RPMI8226 (cell line): Measurements from ENCODE around the gene TGFBR3.

Experiments used
- DNase-seq: peaks from one replicate; pipeline ENCODE4 v3.0.0-alpha.2; 2015

TGFBR3 gene

GRCh38 chr1:91798241-91798648 is 87.7 kb downstream of the TGFBR3 start:
- no peak for DNase-seq

DNA sequence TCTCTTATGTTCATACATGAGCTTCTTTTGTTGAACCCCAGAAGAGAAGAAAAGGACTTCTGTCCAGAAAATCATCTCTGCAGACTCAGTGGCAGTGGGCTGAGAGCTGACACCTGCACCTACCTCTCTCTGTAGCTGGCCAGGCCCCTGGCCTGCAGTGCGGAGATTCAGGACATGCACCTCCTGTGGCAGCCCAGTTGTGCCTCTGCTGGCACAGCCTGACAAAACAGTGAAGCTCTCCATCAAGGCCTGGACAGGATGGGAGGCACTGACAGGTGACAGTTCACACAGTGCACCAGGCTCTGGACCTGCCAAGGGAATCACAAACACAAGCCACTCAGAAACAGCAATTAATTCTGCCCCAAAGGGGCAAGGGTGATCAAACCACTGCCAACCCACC is 88.8 kb downstream of the TGFBR3 start:
- no peak for DNase-seq

DNA sequence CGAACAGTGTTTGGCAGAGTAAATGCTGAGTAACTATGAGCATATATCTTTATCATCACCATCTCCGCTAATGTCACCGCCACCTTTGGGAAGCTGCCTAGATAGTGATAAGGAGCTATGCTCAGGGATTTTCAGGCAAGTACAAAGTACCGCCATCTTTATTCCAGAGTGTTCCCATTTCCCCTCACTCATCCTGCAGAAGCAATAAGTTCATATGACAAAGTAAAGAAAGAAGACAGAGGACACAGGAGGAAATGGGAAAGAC is 89.6 kb downstream of the TGFBR3 start:
- no peak for DNase-seq

GRCh38 chr1:91795591-91796389 is 90.2 kb downstream of the TGFBR3 start:
- no peak for DNase-seq

DNA sequence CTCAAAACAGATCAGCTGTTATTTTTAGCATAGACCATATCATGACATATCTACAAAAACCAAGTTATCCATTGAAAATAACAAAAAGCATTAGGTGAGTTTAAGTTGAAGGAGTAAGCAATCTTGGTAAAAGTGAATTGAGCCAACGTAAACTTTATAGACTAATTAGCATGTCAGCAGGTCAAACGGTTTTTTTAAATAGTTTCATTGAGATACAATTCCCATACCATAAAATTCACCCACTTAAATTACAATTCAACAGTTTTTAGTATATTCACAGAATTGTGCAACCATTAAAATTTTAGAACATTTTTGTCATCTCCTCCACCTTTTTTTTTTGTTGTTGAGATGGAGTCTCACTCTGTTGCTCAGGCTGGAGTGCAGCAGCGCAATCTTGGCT is 92.1 kb downstream of the TGFBR3 start:
- no peak for DNase-seq

DNA sequence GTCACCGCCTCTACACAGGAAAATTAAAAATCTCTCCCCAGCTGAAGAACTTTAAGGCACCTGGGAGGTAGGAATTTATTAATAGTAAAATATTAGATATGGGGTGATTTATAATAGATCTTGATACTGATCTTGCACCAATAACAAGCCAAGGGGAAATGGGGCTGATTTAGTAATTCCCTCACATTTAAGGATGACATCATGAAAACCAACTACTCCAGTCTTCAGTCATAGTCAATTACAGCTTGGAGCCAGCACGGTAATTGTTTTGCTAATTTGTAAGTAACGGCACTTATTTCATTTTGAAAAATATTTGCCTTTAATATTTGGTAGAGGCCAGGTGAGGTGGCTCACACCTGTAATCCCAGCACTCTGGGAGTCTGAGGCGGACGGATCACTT is 92.8 kb downstream of the TGFBR3 start:
- DNase-seq = no peak

DNA sequence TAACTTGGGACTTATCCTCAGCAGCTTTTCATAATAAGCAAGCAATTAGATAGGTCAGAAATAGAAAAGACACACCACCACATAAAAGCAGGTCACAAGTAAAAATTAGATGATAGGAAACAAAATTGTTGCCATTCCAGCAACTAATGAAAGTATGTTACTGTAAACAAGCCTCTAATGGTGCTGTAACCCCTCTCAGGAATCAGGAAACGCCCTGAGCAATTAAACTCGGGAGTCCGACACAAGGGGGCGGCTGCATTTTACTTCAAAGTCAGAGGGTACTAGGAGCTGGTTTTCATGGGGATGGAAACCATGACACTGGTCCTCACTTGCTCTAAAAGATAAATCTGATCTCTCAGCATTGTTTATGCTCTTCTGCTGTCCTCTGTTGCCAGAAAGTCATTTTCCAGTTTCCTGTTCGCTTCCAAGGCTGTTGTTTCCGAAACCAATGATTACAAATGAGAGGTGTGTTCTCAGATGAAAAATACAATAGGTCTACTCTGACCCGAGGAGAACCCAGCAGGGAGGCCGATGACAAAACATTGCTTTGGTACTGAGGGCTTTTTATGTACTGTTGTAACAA is 93.4 kb downstream of the TGFBR3 start:
- DNase-seq = no peak

DNA sequence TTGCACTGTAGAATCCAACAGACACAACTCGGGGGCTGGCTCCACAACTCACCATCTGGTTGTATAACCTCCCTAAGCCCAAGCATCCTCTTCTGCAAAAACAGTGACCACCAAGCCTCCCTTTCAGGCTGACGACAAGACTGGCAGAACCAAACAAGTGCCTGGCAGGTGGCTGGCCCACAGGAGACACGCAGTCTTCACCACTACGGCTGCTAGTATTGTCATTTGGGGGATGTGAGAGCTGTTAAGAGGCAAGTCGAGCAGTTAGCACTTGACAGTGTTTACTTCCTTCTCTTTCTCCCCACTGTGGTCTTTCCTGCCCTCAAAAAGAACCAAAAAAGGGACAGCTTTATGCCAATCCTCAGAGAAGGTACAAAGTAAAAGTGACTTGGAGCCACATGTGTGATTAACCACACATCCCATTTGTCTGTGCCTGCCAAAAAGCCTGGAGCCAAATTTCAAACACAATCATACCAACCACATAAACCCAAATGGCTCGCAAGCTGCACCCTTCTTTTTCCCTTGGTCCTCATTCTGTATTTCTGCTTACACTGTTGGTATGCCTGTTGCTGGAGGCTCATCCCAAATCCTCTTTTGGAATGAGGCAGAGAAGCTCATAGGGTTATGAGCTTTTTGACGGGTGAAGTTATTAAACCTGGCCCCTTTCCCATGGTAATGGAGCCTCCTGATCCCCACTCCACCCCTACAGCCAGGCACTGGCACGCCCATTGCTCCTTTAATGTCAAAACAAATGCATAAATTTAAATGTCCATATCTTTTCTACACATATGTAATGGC is 94.1 kb downstream of the TGFBR3 start:
- DNase-seq = no peak

DNA sequence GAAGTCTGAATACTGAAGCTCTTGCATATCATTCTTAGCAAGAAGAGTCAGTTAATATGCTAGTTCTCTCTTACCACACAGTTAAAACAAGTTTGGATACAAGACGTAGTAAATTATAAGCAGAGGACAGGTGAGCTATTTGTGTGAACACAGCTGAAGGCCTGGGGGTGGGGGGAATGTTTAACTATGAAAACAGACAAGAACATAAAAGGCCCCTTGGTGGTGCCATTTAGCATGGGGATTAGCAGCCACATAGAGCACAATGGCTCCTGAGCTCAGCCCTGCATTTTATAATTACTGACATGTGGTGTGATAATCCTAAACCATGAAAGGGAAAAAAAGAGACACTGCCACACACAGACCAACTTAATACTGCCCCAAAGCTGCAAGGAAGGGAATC is 94.8 kb downstream of the TGFBR3 start:
- DNase-seq = no peak

- DNase-seq = no peak
Measured at GRCh38 chr1:91790392-91790791, 95.6 kb downstream of the TGFBR3 start.

DNA sequence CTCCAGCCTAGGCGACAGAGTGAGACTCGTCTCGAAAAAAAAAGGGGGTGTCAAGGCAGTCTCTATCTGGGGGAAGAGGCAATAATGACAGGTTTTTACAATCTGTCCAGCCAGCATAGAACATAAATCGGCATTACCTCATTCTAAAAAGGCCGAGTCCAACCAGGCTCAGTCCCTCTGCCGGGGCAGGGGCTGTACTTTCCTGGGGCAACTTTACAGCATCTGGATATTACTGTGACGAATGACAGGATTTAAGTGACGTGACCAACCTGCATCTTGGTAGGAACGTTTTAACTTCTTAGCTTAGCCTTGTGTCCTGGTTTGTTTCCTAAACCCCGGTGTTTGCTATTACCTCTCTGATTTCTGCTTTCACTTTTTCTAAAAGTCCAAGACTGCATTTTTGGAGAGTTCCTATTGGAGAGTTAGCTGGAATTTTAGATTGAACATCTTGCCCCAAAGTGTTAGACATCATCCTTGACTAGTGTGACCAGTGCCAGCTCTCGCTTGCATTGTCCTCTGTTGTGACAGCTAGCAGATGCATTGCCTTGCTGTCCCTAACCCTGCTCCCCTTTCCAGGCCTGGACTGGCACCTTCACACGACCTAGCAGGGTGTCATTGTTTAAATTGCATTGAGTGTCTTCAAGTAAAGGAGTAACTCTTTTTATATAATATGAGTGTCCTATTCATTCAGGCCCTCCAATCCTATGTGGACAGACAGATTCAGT is 96.5 kb downstream of the TGFBR3 start:
- no peak for DNase-seq

GRCh38 chr1:91787919-91788318 is 98.0 kb downstream of the TGFBR3 start:
- no peak for DNase-seq

DNA sequence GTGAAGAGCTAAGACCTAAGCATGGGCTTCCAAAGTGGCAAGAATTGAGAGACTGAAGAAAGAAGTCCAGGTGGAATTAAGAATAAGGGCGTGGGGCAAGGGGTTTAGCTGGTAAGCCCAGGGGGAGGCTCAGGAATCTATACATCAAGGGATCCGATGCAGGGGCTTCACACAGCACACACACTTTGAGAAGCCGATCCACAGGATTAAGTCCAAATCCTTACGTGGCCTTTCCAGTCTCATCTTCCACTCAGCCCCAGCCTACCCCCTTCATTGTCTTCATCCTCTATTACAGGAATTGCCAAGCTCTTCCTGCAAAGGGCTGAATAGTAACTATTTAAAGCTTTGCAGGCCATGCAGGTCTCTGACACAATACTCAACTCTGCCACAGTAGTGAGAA is 101.3 kb downstream of the TGFBR3 start:
- no peak for DNase-seq

GRCh38 chr1:91784191-91784590 is 101.8 kb downstream of the TGFBR3 start:
- DNase-seq = no peak

- no peak for DNase-seq
Measured at GRCh38 chr1:91783423-91784170, 102.4 kb downstream of the TGFBR3 start.

DNA sequence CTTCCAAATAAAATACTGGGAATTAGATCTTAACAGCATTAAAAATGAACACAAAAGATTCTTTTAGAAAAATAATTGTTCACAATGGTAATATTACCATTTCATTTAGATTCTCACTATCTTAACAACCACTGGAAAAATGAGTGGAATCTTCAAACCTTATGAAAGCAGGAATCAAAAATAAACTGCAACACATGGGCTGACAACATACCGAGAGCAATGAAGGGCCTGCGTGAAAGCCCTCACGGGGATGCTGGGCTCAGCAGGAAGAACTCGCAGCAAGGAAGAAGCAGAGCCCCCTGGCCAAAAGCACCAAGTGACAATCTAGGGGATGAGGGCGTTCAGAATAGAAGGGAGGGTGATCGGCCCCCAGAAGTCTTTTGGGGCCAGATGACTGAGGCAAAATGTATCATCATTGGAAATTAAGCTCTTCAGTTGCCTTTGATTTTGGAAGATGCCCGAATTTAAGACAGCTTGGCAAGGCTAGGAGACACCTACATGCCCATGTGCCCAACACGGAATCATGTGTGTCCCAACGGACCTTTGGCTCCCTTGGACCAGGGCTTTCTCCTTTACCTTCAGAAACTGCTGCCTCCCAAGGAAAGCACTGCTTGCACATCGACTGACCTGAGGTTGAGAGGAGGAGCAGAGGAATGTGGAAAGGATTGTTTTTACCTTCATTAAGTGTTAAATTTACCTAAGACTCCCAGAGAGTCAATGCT is 103.9 kb downstream of the TGFBR3 start:
- no peak for DNase-seq

- no peak for DNase-seq
Measured at GRCh38 chr1:91781371-91781825, 104.6 kb downstream of the TGFBR3 start.

DNA sequence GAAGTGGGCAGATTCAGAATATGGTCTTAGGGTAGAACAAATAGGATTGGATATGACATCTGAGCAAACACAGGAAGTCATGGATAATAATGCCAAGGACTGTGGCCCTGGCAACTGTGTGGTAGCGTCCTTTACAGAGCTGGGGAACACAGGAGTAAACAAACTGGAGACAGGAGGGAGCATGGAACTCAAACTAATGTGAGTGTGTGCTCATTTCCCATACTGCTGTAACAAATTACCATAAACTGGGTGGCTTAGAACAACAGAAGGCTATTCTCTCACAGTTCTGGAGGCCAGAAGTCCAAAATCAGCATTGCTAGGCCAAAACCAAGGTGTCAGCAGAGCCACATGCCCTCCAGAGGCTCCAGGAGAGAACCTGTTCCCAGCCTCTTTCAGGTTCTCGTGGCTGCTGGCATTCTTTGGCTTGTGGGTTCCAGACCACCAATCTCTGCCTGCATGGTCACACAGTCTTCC is 106.4 kb downstream of the TGFBR3 start:
- no peak for DNase-seq

DNA sequence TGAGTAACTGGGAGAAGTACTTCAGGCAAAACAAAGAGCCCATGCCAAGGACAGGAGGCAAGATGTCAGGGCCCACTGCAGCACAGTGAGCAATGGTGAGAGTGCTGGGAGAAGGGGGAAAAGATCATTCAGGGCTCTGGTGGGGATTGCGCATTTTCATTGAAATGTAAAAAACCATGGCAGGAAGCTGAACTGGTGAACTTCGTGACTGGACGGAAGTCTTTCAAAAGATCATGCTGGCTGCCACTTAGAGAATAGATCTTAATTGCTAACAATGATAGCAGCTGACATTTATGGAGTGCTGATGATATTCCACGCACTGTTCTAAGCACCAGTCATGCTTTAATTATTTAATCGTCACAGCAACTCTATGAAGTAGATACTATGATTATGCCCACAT is 107.0 kb downstream of the TGFBR3 start:
- DNase-seq = no peak

DNA sequence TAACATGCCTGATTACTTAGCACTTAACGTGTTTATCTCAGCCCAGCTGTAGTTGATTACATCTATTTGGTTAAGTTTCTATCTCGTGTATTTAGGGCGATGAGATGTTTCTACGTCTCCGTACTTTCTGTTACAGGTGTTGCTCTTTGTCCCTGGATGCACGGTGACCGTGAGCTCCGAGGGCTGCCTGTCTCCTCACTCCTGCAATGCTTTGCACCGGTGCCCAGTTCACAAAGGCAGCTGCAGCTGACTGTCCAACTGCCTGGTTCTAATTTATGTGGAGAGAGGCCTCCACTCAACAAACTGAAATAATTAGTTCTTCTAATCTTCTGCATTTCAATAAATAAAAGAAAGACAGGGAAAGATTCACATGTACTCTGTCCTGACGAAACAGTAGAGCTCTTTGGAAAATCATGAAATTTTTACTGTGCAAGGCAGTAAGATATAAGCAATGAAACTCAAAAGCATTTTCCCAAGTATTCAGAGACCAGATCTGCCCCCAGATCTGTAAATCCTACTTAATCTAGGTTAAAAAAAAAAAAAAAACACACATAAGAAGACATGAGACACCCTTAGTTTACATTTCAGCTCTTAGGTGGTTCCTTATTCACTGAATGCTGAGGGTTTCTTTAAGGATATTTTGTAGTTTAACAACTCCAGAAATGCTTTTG is 108.2 kb downstream of the TGFBR3 start:
- no peak for DNase-seq

DNA sequence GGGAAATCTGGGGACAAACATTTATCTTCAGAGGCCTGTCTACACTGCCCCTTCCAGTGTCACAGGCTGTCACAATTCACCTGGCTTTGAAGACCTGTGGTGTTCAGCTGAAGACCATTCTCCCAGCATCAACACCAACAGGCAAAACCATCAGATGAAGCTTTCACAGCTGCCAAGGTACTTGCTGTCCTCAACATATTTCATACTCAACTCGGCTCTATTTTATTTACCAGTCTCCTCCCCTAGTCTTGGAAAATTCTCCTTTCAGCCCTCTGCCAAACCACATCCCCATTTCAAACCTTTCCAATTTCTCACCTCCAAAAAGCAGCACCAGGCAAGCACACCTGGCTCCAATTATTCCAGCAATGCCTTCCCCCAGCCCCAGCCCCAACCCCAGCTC is 108.8 kb downstream of the TGFBR3 start:
- DNase-seq = no peak
